Mucosa of rectum (tissue), 2 donors: ENCODE measurements around the gene HTR2B.

Source experiments
- H3K27ac ChIP-seq, 2 donors: one replicate each; pipeline ENCODE4 v1.7.0; 2013; ENCODE audit warnings: inconsistent platforms in 2 of 2, low read depth in 2 of 2, low read length in 2 of 2
- H3K27me3 ChIP-seq, 2 donors: one replicate each; pipeline ENCODE4 v1.7.0; 2013; ENCODE audit warnings: low read length in 2 of 2; ENCODE audit not compliant: control insufficient read depth in 2 of 2, insufficient read depth in 2 of 2
- H3K36me3 ChIP-seq, 2 donors: one replicate each; pipeline ENCODE4 v1.7.0; 2013; ENCODE audit warnings: low read length in 2 of 2; ENCODE audit not compliant: control insufficient read depth in 2 of 2, insufficient read depth in 2 of 2
- H3K4me1 ChIP-seq, 2 donors: one replicate each; pipeline ENCODE4 v1.7.0; 2013; ENCODE audit warnings: low read length in 2 of 2, mild to moderate bottlenecking in 1 of 2; ENCODE audit not compliant: control insufficient read depth in 2 of 2, insufficient read depth in 2 of 2
- H3K4me3 ChIP-seq, 2 donors: one replicate each; pipeline ENCODE4 v1.7.0; 2013; ENCODE audit warnings: low read length in 2 of 2
- H3K9ac ChIP-seq, 2 donors: one replicate each; pipeline ENCODE4 v1.7.0; 2013; ENCODE audit warnings: low read length in 2 of 2, low read depth in 1 of 2, mild to moderate bottlenecking in 1 of 2
- H3K9me3 ChIP-seq, 2 donors: one replicate each; pipeline ENCODE4 v1.7.0; 2013; ENCODE audit warnings: low read length in 2 of 2; ENCODE audit not compliant: control insufficient read depth in 2 of 2
- donor health status: healthy.
- donor health status: Normal muscosa, but diverticular disease.

The HTR2B gene

GRCh38 chr2:231134910-231135655 is 10.2 kb upstream of the HTR2B start:
- H3K36me3 ChIP-seq, result peaks cover 0 to 2% of the 10 kb centered on the region in 2 donors
- no peak overlapping the region for H3K4me3 ChIP-seq
- no peaks in the 10 kb centered on the region for H3K27me3 ChIP-seq
- no peaks in the 10 kb centered on the region for H3K4me1 ChIP-seq
- no peak overlapping the region for H3K9ac ChIP-seq
- no peaks in the 10 kb centered on the region for H3K9me3 ChIP-seq
- H3K27ac ChIP-seq, result no peak overlapping the region

GRCh38 chr2:231133365-231134099 is 8.7 kb upstream of the HTR2B start:
- Histone ChIP-seq H3K9me3 (no peaks in the 10 kb centered on the region), H3K27me3 (no peaks in the 10 kb centered on the region), H3K27ac (no peak overlapping the region), H3K4me3 (no peak overlapping the region), H3K4me1 (no peaks in the 10 kb centered on the region), H3K9ac (no peak overlapping the region), H3K36me3 (no peaks in the 10 kb centered on the region)

- Histone ChIP-seq H3K9me3 (no peaks in the 10 kb centered on the region), H3K27ac (no peak overlapping the region), H3K4me1 (no peaks in the 10 kb centered on the region), H3K4me3 (no peak overlapping the region), H3K36me3 (no peaks in the 10 kb centered on the region), H3K9ac (no peak overlapping the region), H3K27me3 (no peaks in the 10 kb centered on the region)
Observed at GRCh38 chr2:231132129-231132528, 7.3 kb upstream of the HTR2B start.

- H3K4me3 ChIP-seq, result no peak overlapping the region
- no peaks in the 10 kb centered on the region for H3K36me3 ChIP-seq
- no peaks in the 10 kb centered on the region for H3K27me3 ChIP-seq
- no peak overlapping the region for H3K9ac ChIP-seq
- H3K27ac ChIP-seq, result no peak overlapping the region
- no peaks in the 10 kb centered on the region for H3K4me1 ChIP-seq
- H3K9me3 ChIP-seq, result no peaks in the 10 kb centered on the region
Observed at GRCh38 chr2:231130336-231131056, 5.7 kb upstream of the HTR2B start.

- H3K36me3 ChIP-seq, result no peaks in the 10 kb centered on the region
- no peak overlapping the region for H3K9ac ChIP-seq
- H3K9me3 ChIP-seq, result no peaks in the 10 kb centered on the region
- H3K4me1 ChIP-seq, result no peaks in the 10 kb centered on the region
- no peak overlapping the region for H3K4me3 ChIP-seq
- no peak overlapping the region for H3K27ac ChIP-seq
- H3K27me3 ChIP-seq, result no peaks in the 10 kb centered on the region
Observed at GRCh38 chr2:231129216-231129615, 4.4 kb upstream of the HTR2B start.

- H3K4me3 ChIP-seq, result no peak overlapping the region
- no peaks in the 10 kb centered on the region for H3K4me1 ChIP-seq
- no peaks in the 10 kb centered on the region for H3K9me3 ChIP-seq
- H3K27me3 ChIP-seq, result no peaks in the 10 kb centered on the region
- no peaks in the 10 kb centered on the region for H3K36me3 ChIP-seq
- H3K9ac ChIP-seq, result no peak overlapping the region
- H3K27ac ChIP-seq, result no peak overlapping the region
Observed at GRCh38 chr2:231128541-231128940, 3.7 kb upstream of the HTR2B start.

GRCh38 chr2:231127936-231128335 is 3.1 kb upstream of the HTR2B start:
- H3K9ac ChIP-seq, result no peak overlapping the region
- H3K4me1 ChIP-seq, result no peaks in the 10 kb centered on the region
- no peaks in the 10 kb centered on the region for H3K36me3 ChIP-seq
- H3K27me3 ChIP-seq, result no peaks in the 10 kb centered on the region
- no peak overlapping the region for H3K4me3 ChIP-seq
- H3K9me3 ChIP-seq, result no peaks in the 10 kb centered on the region
- H3K27ac ChIP-seq, result no peak overlapping the region

- H3K9ac ChIP-seq, result no peak overlapping the region
- H3K36me3 ChIP-seq, result no peaks in the 10 kb centered on the region
- H3K9me3 ChIP-seq, result no peaks in the 10 kb centered on the region
- H3K4me1 ChIP-seq, result no peaks in the 10 kb centered on the region
- no peaks in the 10 kb centered on the region for H3K27me3 ChIP-seq
- no peak overlapping the region for H3K4me3 ChIP-seq
- H3K27ac ChIP-seq, result no peak overlapping the region
Observed at GRCh38 chr2:231127480-231127879, 2.6 kb upstream of the HTR2B start.

GRCh38 chr2:231126123-231126522 is 1.3 kb upstream of the HTR2B start:
- Histone ChIP-seq H3K27ac (no peak overlapping the region), H3K4me1 (no peaks in the 10 kb centered on the region), H3K4me3 (no peak overlapping the region), H3K9me3 (no peaks in the 10 kb centered on the region), H3K36me3 (no peaks in the 10 kb centered on the region), H3K27me3 (no peaks in the 10 kb centered on the region), H3K9ac (no peak overlapping the region)

GRCh38 chr2:231123362-231123898 is 1.4 kb downstream of the HTR2B start:
- Histone ChIP-seq H3K4me1 (no peaks in the 10 kb centered on the region), H3K36me3 (no peaks in the 10 kb centered on the region), H3K9me3 (no peaks in the 10 kb centered on the region), H3K27me3 (no peaks in the 10 kb centered on the region), H3K9ac (no peak overlapping the region), H3K27ac (peak overlapping the region in 1 of 2 donors; percentile 9), H3K4me3 (peak overlapping the region in 1 of 2 donors; percentile 9)
